ENCODE measurements around the gene ACAP2.
"Not testable (repeated sequence)": the region's sequence is repeated elsewhere in the genome, so short reads cannot be mapped to it uniquely, and the experiment has no call there.

ACAP2 gene

DNA sequence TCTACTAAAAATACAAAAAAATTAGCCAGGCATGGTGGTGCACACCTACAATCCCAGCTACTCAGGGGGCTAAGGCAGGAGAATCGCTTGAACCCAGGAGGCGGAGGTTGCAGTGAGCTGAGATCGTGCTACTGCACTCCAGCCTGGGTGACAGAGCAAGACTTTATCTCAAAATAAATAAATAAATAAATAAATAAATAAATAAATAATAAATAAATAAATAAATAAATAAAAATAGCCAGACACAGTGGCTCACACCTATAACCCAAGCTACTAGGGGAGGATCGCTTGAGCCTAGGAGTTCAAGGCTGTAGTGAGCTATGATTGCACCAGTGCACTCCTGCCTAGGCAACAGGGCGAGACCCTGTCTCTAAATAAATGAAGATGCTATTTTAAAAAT is 152.2 kb downstream of the ACAP2 start:
- DNase-seq = not testable (repeated sequence)

DNA sequence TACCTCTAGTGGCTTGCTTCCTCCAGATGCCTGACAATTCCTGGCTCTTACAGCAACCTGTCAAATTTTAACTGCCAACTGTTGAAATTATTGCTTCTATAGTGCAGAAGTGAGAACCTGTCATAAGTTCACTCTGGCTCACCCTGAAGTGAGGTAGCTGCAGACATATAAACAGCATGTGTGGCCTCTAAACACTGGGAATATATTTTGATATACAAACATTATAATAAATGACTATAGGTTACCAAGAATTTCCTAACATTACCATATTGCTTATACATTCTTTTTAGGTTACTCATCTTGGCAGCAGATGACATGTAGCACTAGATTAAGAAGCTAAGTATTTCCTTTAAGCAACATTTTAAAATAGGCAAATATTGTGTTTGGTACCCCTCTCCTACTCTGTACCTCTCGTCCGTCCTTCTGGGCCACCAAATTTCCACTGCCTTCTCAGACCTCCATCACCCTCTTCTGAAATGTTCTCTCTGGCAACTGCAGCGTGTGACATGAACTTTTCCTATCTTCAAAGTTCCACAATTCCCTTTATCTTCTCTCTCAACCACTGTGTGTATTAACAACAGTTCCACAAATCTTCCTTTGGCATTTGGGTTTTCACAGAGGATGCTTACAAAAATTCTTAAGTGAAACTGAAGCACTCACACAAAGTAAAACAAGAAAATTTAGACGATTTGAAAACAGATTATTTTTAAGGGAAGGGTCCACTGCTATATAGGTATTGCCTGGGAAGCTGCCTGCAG is 156.5 kb downstream of the ACAP2 start:
- no peak for DNase-seq

GRCh38 chr3:195285372-195285771 is 157.4 kb downstream of the ACAP2 start:
- no peak for DNase-seq

- no peak for DNase-seq
Observed at GRCh38 chr3:195284842-195285241, 158.0 kb downstream of the ACAP2 start.

- no peak for DNase-seq
Observed at GRCh38 chr3:195282961-195283360, 159.9 kb downstream of the ACAP2 start.

DNA sequence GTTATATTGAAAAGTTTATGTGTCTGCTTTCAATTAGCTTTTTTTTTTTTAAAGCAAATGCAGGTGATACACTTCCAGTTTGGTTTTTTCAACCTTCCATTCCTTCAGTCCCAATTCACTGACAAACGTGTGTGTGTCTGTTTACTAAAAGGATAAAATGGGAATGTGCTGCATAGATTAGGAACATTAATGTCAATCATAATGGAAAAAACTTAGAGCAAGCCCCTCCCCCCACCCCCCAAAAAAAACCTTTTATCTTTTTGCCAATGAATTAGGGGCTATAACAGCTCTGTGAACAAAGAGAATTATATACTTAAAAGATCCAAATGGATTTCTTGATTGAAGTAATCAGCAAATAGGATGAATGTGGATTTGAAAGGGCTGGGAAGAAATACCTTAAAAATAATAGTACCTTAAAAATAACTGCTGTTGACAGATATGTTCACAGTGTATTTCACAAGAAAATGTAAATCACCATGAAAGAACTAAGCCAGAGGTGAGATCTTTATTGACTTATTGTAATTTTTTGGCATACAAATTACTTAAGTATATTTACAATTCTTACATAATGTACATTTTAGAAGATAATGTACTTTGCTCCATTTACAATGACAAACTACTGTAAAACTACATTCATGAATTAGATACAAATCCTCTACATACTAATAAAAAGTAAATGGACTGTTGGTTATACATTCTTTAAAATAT is 168.4 kb downstream of the ACAP2 start:
- DNase-seq = no peak

DNA sequence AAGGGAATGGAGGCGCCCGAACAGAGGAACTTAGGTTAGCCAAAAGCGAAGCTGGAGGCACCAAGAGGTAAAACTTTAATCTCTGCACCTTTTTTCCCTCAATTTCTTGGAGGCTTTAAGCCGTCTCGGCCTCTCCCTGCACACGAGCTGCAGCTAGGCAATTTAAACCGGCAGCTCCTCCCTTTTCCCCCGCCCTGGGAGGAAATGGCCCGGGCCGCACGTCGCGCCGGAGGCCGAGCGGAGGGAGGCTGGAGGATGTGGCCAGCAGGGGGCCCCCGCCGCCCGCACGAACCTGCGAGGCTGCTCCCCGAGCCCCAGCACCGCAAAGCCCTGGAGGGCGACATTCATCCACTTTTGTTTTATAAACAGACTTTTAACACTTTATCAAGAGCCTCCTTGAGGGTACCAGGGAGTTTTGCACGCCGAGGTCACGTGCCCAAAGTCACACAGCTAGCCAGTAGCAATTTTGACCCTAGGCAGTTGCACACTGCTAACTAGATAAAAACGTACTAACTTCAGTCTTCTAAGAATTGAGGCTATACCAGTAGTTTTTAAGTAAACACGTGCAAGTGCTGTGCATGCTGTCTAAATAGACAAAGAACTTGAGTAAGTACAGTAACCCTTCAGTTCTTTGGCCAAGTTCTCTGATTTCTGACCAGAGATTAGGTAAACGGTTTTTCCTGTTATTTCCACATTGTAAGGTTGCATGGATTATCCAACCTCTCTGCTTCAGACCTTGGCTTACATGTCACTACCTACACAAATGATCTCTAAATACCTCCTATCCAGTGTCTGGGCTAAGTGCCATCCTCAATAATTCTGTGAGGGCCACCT is 171.2 kb downstream of the ACAP2 start:
- peak in 51 of 56 donors; percentile 52 to 90 (median 80) for DNase-seq

DNA sequence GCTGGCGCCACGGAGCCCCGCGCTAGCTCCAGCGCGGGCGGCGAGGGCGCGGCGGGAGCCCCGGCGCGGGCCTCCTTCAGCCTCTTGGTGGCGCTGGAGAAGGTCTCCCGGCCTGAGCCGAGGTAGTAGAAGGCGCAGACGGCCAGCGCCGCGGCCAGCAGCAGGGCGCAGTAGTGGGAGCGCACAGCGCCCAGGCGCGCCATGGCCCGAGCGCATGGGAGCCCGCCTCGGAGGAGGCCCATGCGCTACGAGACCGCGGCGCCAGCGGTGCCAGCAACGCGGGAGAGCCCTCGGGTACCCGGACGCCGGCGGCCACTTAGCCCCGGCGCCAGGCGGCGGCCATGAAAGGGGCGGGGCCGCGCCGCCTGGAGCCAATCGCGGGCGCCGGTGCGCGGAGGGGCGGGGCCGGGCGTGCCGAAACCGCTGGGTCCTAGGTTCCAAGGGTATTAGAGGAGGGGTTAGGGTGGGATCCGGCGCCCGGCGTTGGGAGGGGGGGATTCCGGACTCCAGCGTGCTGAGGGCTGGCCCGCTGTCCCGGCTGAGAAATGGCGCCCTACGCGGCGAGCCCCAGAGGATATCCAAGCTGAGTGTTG is 171.9 kb downstream of the ACAP2 start, which contains the start of gene XXYLT1:
TSS of gene XXYLT1 (minus strand) at position 343 of the 593 bp plus-strand sequence. CDS start at position 242, 101 bp downstream.
- peak in 54 of 56 donors; percentile 50 to 91 (median 80) for DNase-seq

DNA sequence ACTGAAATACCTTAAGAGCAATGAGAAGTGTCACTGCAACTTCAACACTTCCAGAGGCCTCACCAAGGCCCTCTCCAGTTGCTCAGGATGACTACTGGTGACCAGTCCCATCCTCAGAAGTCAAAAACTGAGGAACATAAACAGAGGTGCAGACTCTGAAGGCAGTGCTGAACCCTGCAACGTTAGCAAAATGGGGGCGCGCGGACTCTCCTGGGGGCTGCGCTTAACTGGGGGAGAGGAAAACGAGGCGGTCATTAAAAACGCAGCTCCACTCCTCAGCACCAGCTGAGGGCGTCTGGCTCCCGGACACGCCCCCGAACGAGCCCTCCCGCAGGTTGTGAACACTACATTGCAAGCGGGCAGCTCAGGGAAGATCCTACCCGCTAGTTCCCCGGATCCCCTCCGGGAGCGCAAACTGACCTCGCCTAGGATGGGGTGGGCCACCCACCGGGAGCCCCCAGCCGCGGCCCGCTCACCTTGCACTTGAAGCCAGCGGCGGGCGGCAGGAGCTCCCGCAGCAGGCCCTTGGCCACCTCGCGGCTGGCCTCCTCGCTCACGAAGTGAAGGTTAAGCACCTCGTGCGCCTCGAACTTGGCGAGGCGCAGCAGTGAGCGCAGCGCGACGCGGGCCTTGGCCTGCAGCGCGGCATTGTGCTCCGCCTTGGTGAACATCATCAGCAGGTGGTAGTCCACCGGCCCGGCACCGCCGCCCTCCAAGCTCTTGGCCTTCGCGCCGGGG is 172.6 kb downstream of the ACAP2 start:
- peak in 10 of 56 donors; percentile 26 to 66 (median 38) for DNase-seq

DNA sequence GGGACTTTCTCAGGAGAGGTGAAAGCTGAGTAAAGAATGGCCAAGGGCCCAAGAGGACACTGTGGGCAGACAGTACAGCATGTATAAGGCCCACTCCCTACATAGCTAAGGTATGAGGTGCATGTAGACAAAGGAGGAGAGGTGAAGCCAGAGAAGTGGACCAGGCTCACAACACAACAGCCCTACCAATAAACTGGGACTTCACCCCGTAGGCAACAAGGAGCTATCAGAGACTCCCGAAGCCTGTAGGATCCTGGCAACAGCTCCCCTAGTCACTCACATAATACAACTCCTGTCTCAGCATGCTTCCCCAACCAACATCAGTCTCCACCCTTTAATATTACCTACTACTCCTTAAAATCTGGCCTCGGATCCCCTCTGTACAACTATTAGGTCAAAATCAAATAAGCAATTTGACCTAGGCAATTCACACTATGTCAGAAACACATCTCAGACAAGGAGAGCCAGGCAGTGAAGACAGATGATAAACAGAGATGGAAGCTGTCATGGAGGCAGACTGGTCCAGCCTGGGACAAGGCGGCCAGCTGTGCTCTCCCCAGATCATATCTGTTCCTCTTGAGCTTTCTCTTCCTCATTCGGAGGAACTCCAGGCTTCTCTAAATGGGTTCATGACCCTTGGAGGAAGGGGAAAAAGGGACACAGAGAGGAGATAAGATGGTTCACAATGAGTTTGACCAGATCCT is 173.3 kb downstream of the ACAP2 start:
- peak in 1 of 56 donors; percentile 28 for DNase-seq

GRCh38 chr3:195268576-195269309 is 174.1 kb downstream of the ACAP2 start:
- no peak for DNase-seq

DNA sequence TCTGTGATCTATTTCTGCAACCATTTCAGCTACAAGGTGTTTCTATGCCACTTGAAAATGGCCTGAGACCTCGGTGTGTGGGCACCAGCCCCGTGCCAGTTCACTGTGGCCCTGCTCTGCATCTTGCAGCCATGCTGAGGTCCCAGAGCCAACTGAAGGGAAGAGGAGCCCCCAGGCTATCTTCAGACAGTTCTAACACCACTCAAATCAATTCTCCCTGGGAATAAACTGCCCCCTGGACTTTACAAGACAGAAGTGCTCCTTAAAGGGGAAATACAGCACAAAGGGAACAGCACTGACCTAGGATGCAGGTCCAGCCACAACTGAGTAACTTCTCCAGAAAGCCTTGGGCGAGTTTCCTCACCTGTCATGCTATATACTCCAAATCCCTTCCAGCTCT is 175.7 kb downstream of the ACAP2 start:
- no peak for DNase-seq

- DNase-seq = no peak
Observed at GRCh38 chr3:195266428-195266827, 176.4 kb downstream of the ACAP2 start.

- DNase-seq = no peak
Observed at GRCh38 chr3:195265363-195265976, 177.3 kb downstream of the ACAP2 start.

GRCh38 chr3:195263925-195264600 is 178.8 kb downstream of the ACAP2 start:
- no peak for DNase-seq

- no peak for DNase-seq
Observed at GRCh38 chr3:195263193-195263924, 179.5 kb downstream of the ACAP2 start.

- no peak for DNase-seq
Observed at GRCh38 chr3:195261925-195262324, 180.9 kb downstream of the ACAP2 start.
